ENCODE measurements around the gene ADAMTS18.

DNA sequence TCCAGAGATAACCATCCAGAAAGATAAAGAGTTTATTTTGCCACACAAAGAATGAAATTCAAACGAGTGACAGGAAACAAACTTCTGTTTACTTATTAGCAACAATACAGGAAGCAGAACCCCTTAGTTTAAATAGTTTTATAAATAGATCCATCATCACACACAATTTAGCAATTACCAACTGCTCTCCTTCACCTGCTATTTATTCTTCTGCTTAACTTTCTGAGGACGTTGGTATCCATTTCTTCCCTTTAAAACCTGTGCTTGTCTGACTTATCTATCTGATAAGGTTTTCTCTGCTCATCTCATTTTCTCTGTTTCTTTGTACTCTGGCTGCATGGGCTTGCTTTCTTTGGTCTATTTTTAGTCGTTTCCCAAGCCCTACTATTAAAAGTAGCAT lies 4.3 kb upstream of the ADAMTS18 start:
- TF ChIP-seq, protein P1, sequence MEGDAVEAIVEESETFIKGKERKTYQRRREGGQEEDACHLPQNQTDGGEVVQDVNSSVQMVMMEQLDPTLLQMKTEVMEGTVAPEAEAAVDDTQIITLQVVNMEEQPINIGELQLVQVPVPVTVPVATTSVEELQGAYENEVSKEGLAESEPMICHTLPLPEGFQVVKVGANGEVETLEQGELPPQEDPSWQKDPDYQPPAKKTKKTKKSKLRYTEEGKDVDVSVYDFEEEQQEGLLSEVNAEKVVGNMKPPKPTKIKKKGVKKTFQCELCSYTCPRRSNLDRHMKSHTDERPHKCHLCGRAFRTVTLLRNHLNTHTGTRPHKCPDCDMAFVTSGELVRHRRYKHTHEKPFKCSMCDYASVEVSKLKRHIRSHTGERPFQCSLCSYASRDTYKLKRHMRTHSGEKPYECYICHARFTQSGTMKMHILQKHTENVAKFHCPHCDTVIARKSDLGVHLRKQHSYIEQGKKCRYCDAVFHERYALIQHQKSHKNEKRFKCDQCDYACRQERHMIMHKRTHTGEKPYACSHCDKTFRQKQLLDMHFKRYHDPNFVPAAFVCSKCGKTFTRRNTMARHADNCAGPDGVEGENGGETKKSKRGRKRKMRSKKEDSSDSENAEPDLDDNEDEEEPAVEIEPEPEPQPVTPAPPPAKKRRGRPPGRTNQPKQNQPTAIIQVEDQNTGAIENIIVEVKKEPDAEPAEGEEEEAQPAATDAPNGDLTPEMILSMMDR (IDR thresholded peaks at IDR 0.05), result no peak
- TF ChIP-seq POLR2A (IDR thresholded peaks at IDR 0.05), result no peak
